Large intestine (tissue), 3 donors: Measurements from ENCODE around the gene CARMIL3. TPM values are rescaled to one million over a fixed set of nuclear protein-coding genes. Genes with fewer than 3 reads are reported as not detected.

ENCODE experiments used
- DNase-seq, 2 donors: peaks; one replicate each; pipeline versions ENCODE4 v3.0.0 to v3.0.0-alpha.2; 2013
- H3K27ac ChIP-seq: one replicate; pipeline ENCODE4 v1.5.1; 2013; ENCODE audit warnings: low read length
- H3K27me3 ChIP-seq: 2 replicates; pipeline ENCODE4 v1.6.1; 2013; ENCODE audit warnings: low read length; ENCODE audit not compliant: control insufficient read depth, insufficient read depth
- H3K36me3 ChIP-seq: 2 replicates; pipeline ENCODE4 v1.6.1; 2013; ENCODE audit warnings: low read length; ENCODE audit not compliant: control insufficient read depth, insufficient read depth
- H3K4me1 ChIP-seq: one replicate; pipeline ENCODE4 v1.6.1; 2013; ENCODE audit warnings: low read length; ENCODE audit not compliant: control insufficient read depth, insufficient read depth
- H3K4me3 ChIP-seq: one replicate; pipeline ENCODE4 v1.5.1; 2013; ENCODE audit warnings: low read length
- H3K9me3 ChIP-seq: one replicate; pipeline ENCODE4 v1.6.1; 2013; ENCODE audit warnings: mild to moderate bottlenecking, low read depth, low read length, moderate library complexity; ENCODE audit not compliant: control insufficient read depth
- WGBS: methylation state at CpG from one replicate; pipeline ENCODE4 v1.1.5; 2013; ENCODE audit warnings: low lambda C conversion rate; ENCODE audit not compliant: insufficient coverage; 5-methylcytosine and 5-hydroxymethylcytosine counted together
- polyA plus RNA-seq: library from polyadenylated mRNA; unstranded; fragments of 120-200 nt; gene quantifications from one replicate; pipeline ENCODE4 v1.2.1, GENCODE V29; 2013

Gene CARMIL3
- polyA plus RNA-seq, 1 donor = 2.4 TPM

DNA sequence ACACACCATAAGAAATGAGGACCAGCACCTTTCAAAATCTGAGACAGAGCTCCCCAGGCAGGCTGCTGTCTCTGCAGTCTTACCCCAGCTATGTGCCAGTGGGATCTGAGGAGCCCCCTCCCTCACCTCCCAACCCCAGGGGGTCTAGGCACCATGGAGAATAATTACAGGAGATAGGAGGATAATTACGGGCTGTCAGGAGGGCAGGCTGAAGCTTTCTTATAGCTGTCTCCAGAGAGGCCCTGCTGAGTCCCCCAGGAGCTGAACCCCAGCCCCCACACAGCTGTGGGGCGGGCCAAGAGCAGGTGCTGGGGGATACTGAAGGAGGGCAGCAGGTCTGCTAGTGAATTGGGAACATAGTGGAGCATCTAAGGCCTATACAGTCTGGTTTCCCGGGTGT is 26.3 kb downstream of the CARMIL3 start:
- WGBS = no CpG with 5 or more reads among the region's 3 CpGs
- H3K9me3 ChIP-seq = no peaks in the 10 kb centered on the region
- H3K4me1 ChIP-seq = peaks cover 39% of the 10 kb centered on the region
- no peak for DNase-seq
- no peaks in the 10 kb centered on the region for H3K36me3 ChIP-seq
- peaks cover 8% of the 10 kb centered on the region for H3K27me3 ChIP-seq
- no peak overlapping the region for H3K4me3 ChIP-seq
- no peak overlapping the region for H3K27ac ChIP-seq

DNA sequence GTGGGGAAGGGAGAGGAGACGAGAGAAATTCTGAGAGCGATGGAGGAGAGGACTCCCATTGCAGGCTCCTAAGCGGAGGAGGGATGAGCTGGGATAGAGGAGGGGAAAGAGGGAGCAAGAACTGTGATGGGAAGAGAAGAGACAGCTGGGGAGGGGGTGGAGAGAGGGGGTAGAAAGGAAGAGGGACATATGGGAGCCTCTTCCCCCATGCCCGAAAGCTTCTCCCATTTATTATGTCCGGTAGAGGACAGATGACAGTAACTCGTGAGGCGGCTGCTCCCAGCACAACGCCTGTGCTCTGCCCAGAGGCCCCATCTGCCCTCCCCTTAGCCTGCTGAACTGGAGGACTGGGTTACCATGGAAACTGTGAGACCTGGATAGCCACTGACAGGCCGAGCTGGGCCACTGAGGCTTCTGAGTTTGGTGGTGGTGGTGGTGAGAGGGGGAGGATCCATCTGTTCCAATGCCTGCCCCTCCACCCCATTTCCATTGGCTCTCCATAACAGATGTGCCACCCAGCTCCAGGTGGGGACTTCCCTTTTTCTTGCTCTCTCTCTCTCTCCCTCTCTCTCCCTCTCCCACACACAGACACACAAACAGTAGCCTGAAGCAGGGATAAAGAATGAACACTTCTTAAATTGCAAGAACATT is 27.8 kb downstream of the CARMIL3 start:
- no CpG with 5 or more reads among the region's 9 CpGs for WGBS

DNA sequence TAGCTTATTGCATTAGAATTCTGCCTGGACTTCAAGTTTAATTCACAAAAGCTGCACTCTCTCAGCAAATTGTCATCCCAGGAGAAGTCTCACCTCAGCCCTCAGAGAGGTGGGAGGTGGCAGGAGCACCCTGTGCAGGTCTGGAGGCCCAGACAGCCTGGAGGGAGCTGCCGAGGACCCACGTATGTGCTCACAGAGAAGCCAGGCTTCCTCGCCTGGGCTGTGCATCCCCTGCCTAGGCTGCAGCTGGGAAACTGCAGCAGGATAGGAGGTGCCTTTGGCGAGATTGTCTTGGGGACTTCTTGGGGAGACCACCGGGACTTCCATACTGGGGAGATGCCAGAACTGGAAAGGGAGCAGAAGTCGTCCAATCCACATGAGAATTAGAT is 28.3 kb downstream of the CARMIL3 start:
- Histone ChIP-seq H3K27ac (no peak overlapping the region), H3K4me1 (peaks cover 20% of the 10 kb centered on the region), H3K36me3 (no peaks in the 10 kb centered on the region), H3K4me3 (no peak overlapping the region), H3K9me3 (no peaks in the 10 kb centered on the region), H3K27me3 (peaks cover 8% of the 10 kb centered on the region)
- WGBS = no CpG with 5 or more reads among the region's 6 CpGs
- DNase-seq = no peak

More for the DNA sequence above, 27.8 kb downstream of the CARMIL3 start:
- Histone ChIP-seq H3K9me3 (no peaks in the 10 kb centered on the region), H3K4me1 (peaks cover 25% of the 10 kb centered on the region), H3K27ac (no peak overlapping the region), H3K36me3 (no peaks in the 10 kb centered on the region), H3K27me3 (peaks cover 8% of the 10 kb centered on the region), H3K4me3 (no peak overlapping the region)
- DNase-seq = no peak

DNA sequence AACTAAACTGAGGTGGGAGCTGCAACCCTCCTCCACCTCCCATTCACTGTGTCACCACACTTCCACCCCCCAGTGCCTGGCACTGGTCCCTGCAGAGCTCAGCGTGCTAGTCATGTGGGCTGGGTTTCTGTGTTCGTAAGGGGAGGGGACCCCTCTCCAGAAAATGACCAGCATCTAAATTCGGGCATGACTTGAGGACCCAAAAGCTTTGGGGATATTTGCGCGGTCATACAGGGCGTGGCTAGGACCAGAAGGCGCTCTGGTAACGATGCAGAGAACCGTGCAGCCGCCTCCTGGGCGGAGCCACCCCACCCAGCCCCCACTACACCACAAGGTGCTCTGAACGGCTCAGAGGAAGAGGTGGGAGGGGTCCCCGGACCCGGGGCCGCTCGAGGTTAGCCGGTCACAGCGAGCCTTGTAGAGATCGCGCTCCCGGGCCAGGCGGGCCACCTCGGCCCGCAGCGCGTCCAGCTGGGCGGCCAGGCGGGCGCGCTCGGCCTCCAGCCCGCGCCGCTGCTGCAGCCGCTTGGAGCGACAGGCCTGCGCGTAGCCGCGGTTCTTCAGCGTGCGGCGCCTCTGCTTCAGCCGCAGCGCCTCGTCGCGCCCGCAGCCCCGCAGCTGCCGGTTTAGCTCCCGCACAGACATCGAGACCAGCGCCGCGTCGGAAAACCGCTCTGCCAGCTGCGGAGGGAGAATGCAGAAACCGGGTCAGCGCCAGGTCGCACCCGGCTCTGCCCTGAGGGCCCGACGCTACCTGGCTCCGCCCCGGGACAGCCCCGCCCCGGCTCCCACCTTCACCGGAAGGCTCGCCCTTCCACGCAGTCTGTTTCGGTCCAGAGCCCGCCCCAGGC is 29.3 kb downstream of the CARMIL3 start:
- Histone ChIP-seq H3K27ac (peak overlapping the region; percentile 34), H3K36me3 (no peaks in the 10 kb centered on the region), H3K27me3 (peaks cover 8% of the 10 kb centered on the region), H3K4me1 (peaks cover 14% of the 10 kb centered on the region), H3K4me3 (peak overlapping the region; percentile 52), H3K9me3 (no peaks in the 10 kb centered on the region)
- no CpG with 5 or more reads among the region's 74 CpGs for WGBS
- DNase-seq = peak; percentile 68 to 87

DNA sequence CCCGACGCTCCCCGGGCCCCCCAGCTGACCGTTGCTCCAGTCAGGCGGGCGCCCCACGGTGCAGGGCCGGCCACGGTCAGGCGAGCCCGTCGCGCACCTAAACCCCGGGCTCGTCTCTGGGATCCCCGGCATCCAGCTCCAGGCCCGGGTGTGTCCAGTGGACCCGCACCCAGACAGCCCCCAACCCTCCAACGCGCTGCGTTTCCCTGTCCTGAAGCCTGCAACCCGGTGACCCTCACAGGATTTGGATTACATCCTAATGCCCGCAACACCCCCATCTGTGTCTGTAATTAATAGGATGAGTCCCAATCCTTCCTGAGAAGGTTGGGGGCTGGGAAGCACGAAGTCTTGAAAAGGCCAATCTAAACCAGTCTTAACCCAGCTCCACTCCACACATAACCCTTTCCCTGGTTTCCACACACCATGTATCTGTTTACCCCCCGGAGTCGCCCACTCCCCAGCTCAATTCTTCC is 30.0 kb downstream of the CARMIL3 start:
- peak overlapping the region; percentile 52 for H3K4me3 ChIP-seq
- peaks cover 14% of the 10 kb centered on the region for H3K4me1 ChIP-seq
- peak in 1 of 2 donors; percentile 34 for DNase-seq
- no peaks in the 10 kb centered on the region for H3K36me3 ChIP-seq
- no peaks in the 10 kb centered on the region for H3K9me3 ChIP-seq
- peaks cover 8% of the 10 kb centered on the region for H3K27me3 ChIP-seq
- 83% methylated on average over 2 of the region's 26 CpGs for WGBS
- H3K27ac ChIP-seq = peak overlapping the region; percentile 63

DNA sequence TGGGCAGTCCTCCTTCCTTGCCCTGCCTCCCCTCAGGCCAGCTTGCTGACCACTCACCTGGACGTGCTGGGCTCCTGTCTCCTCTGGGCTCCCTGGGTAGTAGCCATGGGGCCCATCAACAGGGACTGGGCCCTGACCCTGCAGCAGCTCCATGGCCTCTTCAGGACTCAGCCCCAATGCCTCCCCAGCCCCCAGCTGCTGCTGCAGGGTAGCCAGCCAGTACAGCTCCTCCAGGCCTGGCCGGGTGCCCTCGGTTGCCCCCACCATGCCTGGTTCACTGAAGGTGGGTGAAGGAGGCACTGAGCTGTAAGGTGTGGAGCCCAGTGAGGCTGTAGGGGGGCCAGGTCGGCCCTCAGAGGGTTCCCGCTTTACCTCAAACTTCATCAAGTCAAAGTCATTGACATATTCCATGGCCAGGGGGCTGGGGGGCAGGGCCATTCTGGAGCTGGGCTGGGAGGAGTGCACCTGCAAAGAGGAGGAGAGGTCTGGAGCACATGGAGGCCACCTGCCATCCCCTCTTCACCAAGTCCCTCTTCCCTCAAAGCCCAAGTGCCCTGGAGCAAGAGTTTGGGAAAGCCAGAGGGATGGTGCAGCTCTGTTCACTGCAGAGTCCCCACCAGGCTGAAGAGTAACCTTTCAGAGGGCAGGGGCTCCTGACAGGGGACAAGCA is 30.7 kb downstream of the CARMIL3 start:
- no CpG with 5 or more reads among the region's 5 CpGs for WGBS
- DNase-seq = no peak
- H3K36me3 ChIP-seq = no peaks in the 10 kb centered on the region
- no peaks in the 10 kb centered on the region for H3K9me3 ChIP-seq
- H3K27me3 ChIP-seq = peaks cover 8% of the 10 kb centered on the region
- H3K27ac ChIP-seq = no peak overlapping the region
- peaks cover 14% of the 10 kb centered on the region for H3K4me1 ChIP-seq
- no peak overlapping the region for H3K4me3 ChIP-seq

DNA sequence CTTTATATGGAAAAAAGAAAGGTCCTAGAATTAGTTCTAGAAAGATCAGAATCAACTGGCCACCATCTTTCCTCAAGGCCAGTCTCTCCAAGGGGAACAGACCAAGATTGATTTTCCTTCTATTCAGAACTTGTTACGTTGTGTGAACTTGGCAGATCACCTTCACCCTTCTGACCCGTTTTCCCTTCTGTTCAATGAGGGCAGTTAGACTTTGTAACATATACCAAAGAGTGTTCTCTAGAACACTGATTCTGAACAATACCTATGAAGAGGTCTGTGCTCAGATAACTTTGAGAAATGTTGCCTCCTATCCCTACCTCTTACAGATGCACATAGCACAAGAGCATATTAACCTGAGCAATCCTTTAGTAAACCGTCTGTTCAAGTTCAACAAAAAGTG is 31.7 kb downstream of the CARMIL3 start:
- no peaks in the 10 kb centered on the region for H3K9me3 ChIP-seq
- H3K36me3 ChIP-seq = no peaks in the 10 kb centered on the region
- no peak for DNase-seq
- H3K27ac ChIP-seq = no peak overlapping the region
- no peak overlapping the region for H3K4me3 ChIP-seq
- H3K27me3 ChIP-seq = peaks cover 8% of the 10 kb centered on the region
- WGBS = no CpG with 5 or more reads among the region's 3 CpGs
- peaks cover 14% of the 10 kb centered on the region for H3K4me1 ChIP-seq

DNA sequence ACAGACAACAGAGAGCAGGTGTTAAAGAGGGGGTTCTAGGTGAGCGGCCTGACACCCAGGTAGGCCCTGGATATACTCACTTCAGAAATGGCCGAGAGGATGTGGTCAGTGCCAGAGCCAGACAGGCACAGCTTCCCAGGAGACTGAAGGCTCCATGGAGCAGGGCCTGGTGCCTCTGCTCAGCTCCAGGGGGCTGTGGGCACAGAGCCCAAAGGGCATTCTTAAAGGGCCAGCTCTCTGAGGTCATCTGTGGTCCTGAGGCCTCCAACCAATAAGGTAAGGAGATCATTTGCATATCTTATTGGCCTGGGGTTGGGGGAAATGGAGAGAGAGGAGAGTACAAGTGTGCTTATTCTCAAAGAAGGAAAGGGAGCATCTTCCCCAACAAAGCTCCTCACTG is 32.6 kb downstream of the CARMIL3 start:
- peaks cover 8% of the 10 kb centered on the region for H3K27me3 ChIP-seq
- H3K27ac ChIP-seq = no peak overlapping the region
- no peaks in the 10 kb centered on the region for H3K36me3 ChIP-seq
- WGBS = no CpG with 5 or more reads among the region's 2 CpGs
- H3K9me3 ChIP-seq = no peaks in the 10 kb centered on the region
- DNase-seq = no peak
- H3K4me3 ChIP-seq = no peak overlapping the region
- peaks cover 14% of the 10 kb centered on the region for H3K4me1 ChIP-seq

DNA sequence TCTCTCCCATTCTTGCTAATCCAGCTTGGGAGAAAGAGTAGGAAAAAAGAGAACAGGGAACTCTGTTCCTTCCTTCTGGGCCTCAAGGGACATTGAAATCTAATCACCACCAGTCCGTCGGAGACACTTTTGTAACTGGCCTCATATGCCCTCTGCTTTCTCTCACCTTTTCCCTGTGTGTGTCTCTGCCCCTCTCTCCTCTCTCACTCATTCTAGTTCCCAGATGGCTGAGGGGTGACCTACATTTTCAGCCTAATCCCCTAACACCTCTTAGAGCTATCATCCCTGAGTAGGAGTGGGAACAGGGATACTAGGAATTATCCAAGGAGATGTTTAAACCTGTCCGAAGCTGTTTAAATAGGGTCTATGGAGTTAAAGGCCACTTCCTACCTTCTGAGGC is 33.4 kb downstream of the CARMIL3 start:
- Histone ChIP-seq H3K27me3 (peaks cover 6% of the 10 kb centered on the region), H3K9me3 (no peaks in the 10 kb centered on the region), H3K36me3 (no peaks in the 10 kb centered on the region), H3K27ac (no peak overlapping the region), H3K4me3 (no peak overlapping the region), H3K4me1 (peaks cover 14% of the 10 kb centered on the region)
- DNase-seq = no peak
- WGBS = 75% methylated on average over 2 of the region's 3 CpGs

DNA sequence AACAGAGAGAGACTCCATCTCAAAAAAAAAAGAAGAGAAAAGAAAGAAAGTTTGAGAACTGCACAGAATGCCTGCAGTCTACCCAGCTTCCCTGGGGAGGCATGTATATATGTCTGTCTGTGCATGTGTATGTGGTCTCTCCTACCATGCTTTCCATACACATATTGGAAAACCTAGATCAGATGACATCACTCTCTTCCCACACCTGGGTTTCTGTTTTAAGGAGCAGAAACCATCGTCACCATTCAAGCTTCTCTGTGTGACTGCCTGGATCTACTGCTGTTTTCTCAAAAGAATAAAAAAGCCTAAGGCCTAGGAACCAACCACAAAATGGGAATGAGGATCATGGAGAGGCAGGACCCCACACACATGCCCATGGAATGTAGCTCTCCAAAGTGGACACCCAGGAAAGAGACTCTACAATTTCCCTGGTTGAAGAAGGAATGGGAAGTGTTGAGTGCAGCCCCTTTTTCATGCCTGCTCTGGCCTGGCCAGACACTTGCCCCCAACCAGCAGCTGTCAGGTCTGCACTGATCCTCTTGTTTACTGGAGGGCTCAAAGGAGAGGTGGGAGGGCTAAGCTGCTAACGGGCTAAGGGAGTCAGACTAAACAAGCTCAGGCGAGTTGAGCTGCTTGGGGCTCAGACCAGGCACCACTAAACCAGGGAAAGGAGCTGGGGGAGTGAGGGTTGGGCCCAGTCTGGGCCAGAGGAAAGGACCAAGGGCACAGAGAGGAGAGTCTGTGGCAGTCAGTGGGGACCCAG is 34.6 kb downstream of the CARMIL3 start:
- no peak for DNase-seq
- Histone ChIP-seq H3K4me1 (peaks cover 16% of the 10 kb centered on the region), H3K27ac (no peak overlapping the region), H3K27me3 (peaks cover 5% of the 10 kb centered on the region), H3K4me3 (no peak overlapping the region), H3K9me3 (no peaks in the 10 kb centered on the region), H3K36me3 (no peaks in the 10 kb centered on the region)
- WGBS = no CpG with 5 or more reads among the region's 3 CpGs
